CD4-positive, alpha-beta T cell (primary cell): ENCODE results near the gene SYNE3. TPM values are rescaled to one million over a fixed set of nuclear protein-coding genes. Genes with fewer than 3 reads are reported as not detected.

Source experiments
- ATAC-seq: fragments of 200-7000 bp; cut with Tn5 transposase; one replicate; pipeline ENCODE4 v1.10.0; 2022; ENCODE audit warnings: mild to moderate bottlenecking; ENCODE audit not compliant: poor library complexity
- CTCF ChIA-PET: fragments of 350-600 bp; sonication (Branson Sonifier 250); formaldehyde crosslinking; loops from one replicate; lab custom pipeline; 2021; ENCODE audit warnings: antibody characterized with exemption, inconsistent platforms; lab: Charles Lee
- POLR2A ChIA-PET: fragments of 350-600 bp; sonication (Branson Sonifier 250); formaldehyde crosslinking; loops from one replicate; lab custom pipeline; 2021; ENCODE audit warnings: antibody characterized with exemption, inconsistent platforms; lab: Charles Lee
- DNase-seq, 14 experiments: peaks; one replicate each; pipeline ENCODE4 v3.0.0-alpha.2; 2013 to 2020; ENCODE audit warnings: mixed read lengths in 2 of 14
- H3K27ac ChIP-seq, 2 donors: one replicate each; pipeline versions ENCODE4 v1.5.1 to v1.7.0; 2013; ENCODE audit warnings: low read length in 2 of 2, low read depth in 1 of 2, mild to moderate bottlenecking in 1 of 2
- H3K27me3 ChIP-seq, 2 experiments: 1 replicate in 1 of 2; 2 replicates in 1 of 2; pipeline versions ENCODE4 v1.6.1 to v1.7.0; 2013; ENCODE audit warnings: low read length in 2 of 2, control low read depth in 1 of 2, mild to moderate bottlenecking in 1 of 2, moderate library complexity in 1 of 2; ENCODE audit not compliant: insufficient read depth in 2 of 2, control insufficient read depth in 1 of 2
- H3K36me3 ChIP-seq: one replicate; pipeline ENCODE4 v1.6.1; 2013; ENCODE audit warnings: low read length, control low read depth; ENCODE audit not compliant: insufficient read depth
- H3K4me1 ChIP-seq: one replicate; pipeline ENCODE4 v1.6.1; 2013; ENCODE audit warnings: low read length, control low read depth; ENCODE audit not compliant: insufficient read depth
- H3K4me3 ChIP-seq: one replicate; pipeline ENCODE4 v1.5.1; 2013; ENCODE audit warnings: mild to moderate bottlenecking, low read length, moderate library complexity
- H3K9me3 ChIP-seq, 2 experiments: 1 replicate in 1 of 2; 2 replicates in 1 of 2; pipeline versions ENCODE4 v1.6.1 to v1.7.0; 2013; ENCODE audit warnings: low read length in 2 of 2, mild to moderate bottlenecking in 2 of 2, control low read depth in 1 of 2, moderate library complexity in 1 of 2; ENCODE audit not compliant: control insufficient read depth in 1 of 2, insufficient read depth in 1 of 2
- H3K27ac Mint-ChIP-seq: one replicate; pipeline ENCODE4 v1.8.0; 2020; ENCODE audit warnings: mixed read lengths
- H3K27me3 Mint-ChIP-seq: one replicate; pipeline ENCODE4 v1.8.0; 2021; ENCODE audit warnings: mixed read lengths
- H3K36me3 Mint-ChIP-seq: one replicate; pipeline ENCODE4 v1.8.0; 2021; ENCODE audit warnings: low read depth, mixed read lengths
- H3K4me1 Mint-ChIP-seq: one replicate; pipeline ENCODE4 v1.8.0; 2021; ENCODE audit warnings: low read depth, mixed read lengths
- H3K4me3 Mint-ChIP-seq: one replicate; pipeline ENCODE4 v1.8.0; 2020; ENCODE audit warnings: mild to moderate bottlenecking, mixed read lengths
- H3K9me3 Mint-ChIP-seq: one replicate; pipeline ENCODE4 v1.8.0; 2020; ENCODE audit warnings: mixed read lengths
- intact Hi-C, 2 experiments: fragments of 100-400 bp; cut with DNase I in 1 of 2; cut with micrococcal nuclease in 1 of 2; formaldehyde crosslinking; loops; one replicate each; pipeline versions ENCODE4 v1.15.1 to v1.9.0; 2023 to 2025; cut with DNase I, micrococcal nuclease
- total RNA-seq, 174 experiments: library from RNA in 2 of 174; stranded (reverse) in 2 of 174; gene quantifications; one replicate each; pipeline ENCODE4 v1.2.3 and lab custom pipeline; 2021 to 2026
- TF ChIP-seq, protein P1 (sequence below): fragments of 200-600 bp; IDR thresholded peaks from one replicate; pipeline ENCODE4 v1.8.0; 2022; ENCODE audit warnings: antibody characterized with exemption, mild to moderate bottlenecking

Gene SYNE3
- total RNA-seq, 2 experiments from 2014 or later: 29.4 to 31.4 TPM

- ChIA-PET CTCF (no interaction called here), POLR2A (interaction anchor here (0.6 kb wide), 1 partner anchor 19 kb away, joined by 3 read pairs; no protein-coding TSS in a partner anchor)
- peaks cover 28% of the 10 kb centered on the region for H3K4me1 ChIP-seq
- ATAC-seq (no peak), DNase-seq (no peak)
- Mint-ChIP-seq H3K4me1 (peaks cover 54% of the 10 kb centered on the region), H3K9me3 (no peaks in the 10 kb centered on the region), H3K27ac (peak overlapping the region; percentile 72), H3K36me3 (peaks cover 82% of the 10 kb centered on the region), H3K27me3 (no peaks in the 10 kb centered on the region), H3K4me3 (no peak overlapping the region)
- H3K27me3 ChIP-seq: no peaks in the 10 kb centered on the region
- H3K27ac ChIP-seq: no peak overlapping the region
- TF ChIP-seq, protein P1, sequence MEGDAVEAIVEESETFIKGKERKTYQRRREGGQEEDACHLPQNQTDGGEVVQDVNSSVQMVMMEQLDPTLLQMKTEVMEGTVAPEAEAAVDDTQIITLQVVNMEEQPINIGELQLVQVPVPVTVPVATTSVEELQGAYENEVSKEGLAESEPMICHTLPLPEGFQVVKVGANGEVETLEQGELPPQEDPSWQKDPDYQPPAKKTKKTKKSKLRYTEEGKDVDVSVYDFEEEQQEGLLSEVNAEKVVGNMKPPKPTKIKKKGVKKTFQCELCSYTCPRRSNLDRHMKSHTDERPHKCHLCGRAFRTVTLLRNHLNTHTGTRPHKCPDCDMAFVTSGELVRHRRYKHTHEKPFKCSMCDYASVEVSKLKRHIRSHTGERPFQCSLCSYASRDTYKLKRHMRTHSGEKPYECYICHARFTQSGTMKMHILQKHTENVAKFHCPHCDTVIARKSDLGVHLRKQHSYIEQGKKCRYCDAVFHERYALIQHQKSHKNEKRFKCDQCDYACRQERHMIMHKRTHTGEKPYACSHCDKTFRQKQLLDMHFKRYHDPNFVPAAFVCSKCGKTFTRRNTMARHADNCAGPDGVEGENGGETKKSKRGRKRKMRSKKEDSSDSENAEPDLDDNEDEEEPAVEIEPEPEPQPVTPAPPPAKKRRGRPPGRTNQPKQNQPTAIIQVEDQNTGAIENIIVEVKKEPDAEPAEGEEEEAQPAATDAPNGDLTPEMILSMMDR: no peak
- H3K4me3 ChIP-seq: no peak overlapping the region
- no peaks in the 10 kb centered on the region for H3K9me3 ChIP-seq
- intact Hi-C loops: no loop called here
- H3K36me3 ChIP-seq: peaks cover 93% of the 10 kb centered on the region
Observed at GRCh38 chr14:95471016-95471415, 45.4 kb downstream of the SYNE3 start.

DNA sequence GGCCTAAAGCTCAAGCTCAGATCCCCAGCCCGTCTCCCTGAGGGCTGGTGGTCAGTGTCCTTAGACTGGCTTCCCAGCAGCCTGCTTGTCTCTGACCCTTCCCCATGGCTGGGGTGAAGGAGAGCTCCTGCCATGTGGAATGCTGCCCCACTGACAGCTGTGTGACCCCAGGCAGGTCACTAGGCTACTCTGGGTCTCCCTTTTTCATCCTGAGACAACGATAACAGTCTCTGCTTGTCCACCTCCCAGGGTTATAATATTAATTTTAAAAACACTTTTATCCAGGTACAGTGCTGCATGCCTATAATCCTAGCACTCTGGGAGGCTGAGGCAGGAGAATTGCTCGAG, 47.3 kb downstream of the SYNE3 start:
- no peaks in the 10 kb centered on the region for H3K9me3 ChIP-seq
- Mint-ChIP-seq H3K36me3 (peaks cover 86% of the 10 kb centered on the region), H3K4me1 (peaks cover 68% of the 10 kb centered on the region), H3K27ac (peak overlapping the region; percentile 81), H3K4me3 (no peak overlapping the region), H3K9me3 (no peaks in the 10 kb centered on the region), H3K27me3 (no peaks in the 10 kb centered on the region)
- no peaks in the 10 kb centered on the region for H3K27me3 ChIP-seq
- ChIA-PET CTCF (no interaction called here), POLR2A (no interaction called here)
- no peak for ATAC-seq
- no peak overlapping the region for H3K4me3 ChIP-seq
- intact Hi-C loops: no loop called here
- H3K27ac ChIP-seq: peak overlapping the region in 1 of 2 donors; percentile 18
- peaks cover 88% of the 10 kb centered on the region for H3K36me3 ChIP-seq
- H3K4me1 ChIP-seq: peaks cover 47% of the 10 kb centered on the region
- TF ChIP-seq, protein P1: no peak
- DNase-seq: no peak

GRCh38 chr14:95468448-95469133, 47.9 kb downstream of the SYNE3 start:
- CTCF ChIA-PET: no interaction called here

More at GRCh38 chr14:95468448-95469133, 47.9 kb downstream of the SYNE3 start:
- peaks cover 68% of the 10 kb centered on the region for H3K4me1 Mint-ChIP-seq
- H3K4me3 ChIP-seq: no peak overlapping the region
- DNase-seq (no peak), ATAC-seq (no peak)
- TF ChIP-seq, protein P1: no peak
- H3K27me3 ChIP-seq: no peaks in the 10 kb centered on the region
- H3K36me3 Mint-ChIP-seq: peaks cover 84% of the 10 kb centered on the region
- POLR2A ChIA-PET: interaction anchor here (0.6 to 1.3 kb wide), 3 partner anchors 21 to 58 kb away, joined by 3 to 4 read pairs (median 3); partner anchors contain the start of gene SYNE3
- H3K4me1 ChIP-seq: peaks cover 52% of the 10 kb centered on the region
- peaks cover 83% of the 10 kb centered on the region for H3K36me3 ChIP-seq
- intact Hi-C loops: no loop called here
- no peaks in the 10 kb centered on the region for H3K9me3 ChIP-seq
- H3K4me3 Mint-ChIP-seq: no peak overlapping the region
- H3K27me3 Mint-ChIP-seq: no peaks in the 10 kb centered on the region
- H3K27ac Mint-ChIP-seq: peak overlapping the region; percentile 81
- H3K9me3 Mint-ChIP-seq: no peaks in the 10 kb centered on the region
- peak overlapping the region; percentile 18 to 49 for H3K27ac ChIP-seq
